Measurements from ENCODE around the gene BTN3A1. TPM values are rescaled to one million over a fixed set of nuclear protein-coding genes. Genes with fewer than 3 reads are reported as not detected.

Gene BTN3A1
- total and polyA plus RNA-seq, 2 of the 13 experiments (the other 11 are each of a cell fraction or from before 2014, with no cell fraction given) = 13.3 to 14.0 TPM

- TF ChIP-seq HOXA9 (CRISPR knock-in tag; IDR thresholded peaks at IDR 0.05; ENCODE audit: borderline replicate concordance) = no peak
- TF ChIP-seq ZNF230 (CRISPR knock-in tag; IDR thresholded peaks at IDR 0.05) = 0 out of 2 replicates have a peak, but pooled peaks have one; percentile 15
- TF ChIP-seq, protein P1, sequence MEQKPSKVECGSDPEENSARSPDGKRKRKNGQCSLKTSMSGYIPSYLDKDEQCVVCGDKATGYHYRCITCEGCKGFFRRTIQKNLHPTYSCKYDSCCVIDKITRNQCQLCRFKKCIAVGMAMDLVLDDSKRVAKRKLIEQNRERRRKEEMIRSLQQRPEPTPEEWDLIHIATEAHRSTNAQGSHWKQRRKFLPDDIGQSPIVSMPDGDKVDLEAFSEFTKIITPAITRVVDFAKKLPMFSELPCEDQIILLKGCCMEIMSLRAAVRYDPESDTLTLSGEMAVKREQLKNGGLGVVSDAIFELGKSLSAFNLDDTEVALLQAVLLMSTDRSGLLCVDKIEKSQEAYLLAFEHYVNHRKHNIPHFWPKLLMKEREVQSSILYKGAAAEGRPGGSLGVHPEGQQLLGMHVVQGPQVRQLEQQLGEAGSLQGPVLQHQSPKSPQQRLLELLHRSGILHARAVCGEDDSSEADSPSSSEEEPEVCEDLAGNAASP (CRISPR knock-in tag; IDR thresholded peaks at IDR 0.05; ENCODE audit: borderline replicate concordance) = no peak
- TF ChIP-seq ZNF484 (CRISPR knock-in tag; IDR thresholded peaks at IDR 0.05; ENCODE audit: borderline replicate concordance, low read depth) = 0 out of 2 replicates have a peak, but pooled peaks have one; percentile 53
- TF ChIP-seq SETDB1 (CRISPR knock-in tag; IDR thresholded peaks at IDR 0.05; ENCODE audit: borderline replicate concordance) = no peak
- 0 out of 2 replicates have a peak, but pooled peaks have one; percentile 24 for TF ChIP-seq SNAPC2 (CRISPR knock-in tag; IDR thresholded peaks at IDR 0.05)
- TF ChIP-seq ZNF530 (CRISPR knock-in tag; IDR thresholded peaks at IDR 0.05; ENCODE audit: low read depth) = no peak
- 0 out of 2 replicates have a peak, but pooled peaks have one; percentile 39 for TF ChIP-seq PHF21A (CRISPR knock-in tag; IDR thresholded peaks at IDR 0.05)
- TF ChIP-seq NFIC (IDR thresholded peaks at IDR 0.05; ENCODE audit: low read length) = no peak
- no peak for TF ChIP-seq ZNF234 (CRISPR knock-in tag; conservative IDR thresholded peaks at IDR 0.05)
- no peak for TF ChIP-seq ZNF232 (CRISPR knock-in tag; IDR thresholded peaks at IDR 0.05; ENCODE audit: borderline replicate concordance)
- TF ChIP-seq SRSF4 (IDR thresholded peaks at IDR 0.05; ENCODE audit: low read depth, low read length, poor library complexity, severe bottlenecking) = no peak
- no peak for TF ChIP-seq MAZ (IDR thresholded peaks at IDR 0.05; ENCODE audit: borderline replicate concordance, low read depth, low read length)
- TF ChIP-seq MAZ (CRISPR knock-in tag; IDR thresholded peaks at IDR 0.05; ENCODE audit: low read depth) = 0 out of 2 replicates have a peak, but pooled peaks have one; percentile 9
- TF ChIP-seq ZNF138 (CRISPR knock-in tag; IDR thresholded peaks at IDR 0.05; ENCODE audit: low read depth) = no peak
- TF ChIP-seq, protein P2, sequence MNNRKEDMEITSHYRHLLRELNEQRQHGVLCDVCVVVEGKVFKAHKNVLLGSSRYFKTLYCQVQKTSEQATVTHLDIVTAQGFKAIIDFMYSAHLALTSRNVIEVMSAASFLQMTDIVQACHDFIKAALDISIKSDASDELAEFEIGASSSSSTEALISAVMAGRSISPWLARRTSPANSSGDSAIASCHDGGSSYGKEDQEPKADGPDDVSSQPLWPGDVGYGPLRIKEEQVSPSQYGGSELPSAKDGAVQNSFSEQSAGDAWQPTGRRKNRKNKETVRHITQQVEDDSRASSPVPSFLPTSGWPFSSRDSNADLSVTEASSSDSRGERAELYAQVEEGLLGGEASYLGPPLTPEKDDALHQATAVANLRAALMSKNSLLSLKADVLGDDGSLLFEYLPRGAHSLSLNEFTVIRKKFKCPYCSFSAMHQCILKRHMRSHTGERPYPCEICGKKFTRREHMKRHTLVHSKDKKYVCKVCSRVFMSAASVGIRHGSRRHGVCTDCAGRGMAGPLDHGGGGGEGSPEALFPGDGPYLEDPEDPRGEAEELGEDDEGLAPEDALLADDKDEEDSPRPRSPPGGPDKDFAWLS (CRISPR knock-in tag; IDR thresholded peaks at IDR 0.05; ENCODE audit: borderline replicate concordance) = peak; percentile 52; the same call in 1 of the 2 replicates
- TF ChIP-seq ZNF605 (CRISPR knock-in tag; IDR thresholded peaks at IDR 0.05) = no peak
- TF ChIP-seq NFKBIZ (CRISPR knock-in tag; IDR thresholded peaks at IDR 0.05) = 0 out of 2 replicates have a peak, but pooled peaks have one; percentile 22
- TF ChIP-seq ZEB1 (IDR thresholded peaks at IDR 0.05; ENCODE audit: insufficient replicate concordance, low read depth) = no peak
- TF ChIP-seq CERS6 (CRISPR knock-in tag; IDR thresholded peaks at IDR 0.05) = no peak
- TF ChIP-seq SIX1 (CRISPR knock-in tag; IDR thresholded peaks at IDR 0.05; ENCODE audit: borderline replicate concordance) = 0 out of 2 replicates have a peak, but pooled peaks have one; percentile 6
- peak; percentile 67; the same call in 1 of the 2 replicates for TF ChIP-seq ZNF670 (CRISPR knock-in tag; IDR thresholded peaks at IDR 0.05; ENCODE audit: borderline replicate concordance)
- TF ChIP-seq ZBTB14 (CRISPR knock-in tag; IDR thresholded peaks at IDR 0.05) = no peak
Observed at GRCh38 chr6:26457264-26457805, 55.3 kb downstream of the BTN3A1 start (continued).
